ENCODE measurements around the gene DNAJC8.

DNA sequence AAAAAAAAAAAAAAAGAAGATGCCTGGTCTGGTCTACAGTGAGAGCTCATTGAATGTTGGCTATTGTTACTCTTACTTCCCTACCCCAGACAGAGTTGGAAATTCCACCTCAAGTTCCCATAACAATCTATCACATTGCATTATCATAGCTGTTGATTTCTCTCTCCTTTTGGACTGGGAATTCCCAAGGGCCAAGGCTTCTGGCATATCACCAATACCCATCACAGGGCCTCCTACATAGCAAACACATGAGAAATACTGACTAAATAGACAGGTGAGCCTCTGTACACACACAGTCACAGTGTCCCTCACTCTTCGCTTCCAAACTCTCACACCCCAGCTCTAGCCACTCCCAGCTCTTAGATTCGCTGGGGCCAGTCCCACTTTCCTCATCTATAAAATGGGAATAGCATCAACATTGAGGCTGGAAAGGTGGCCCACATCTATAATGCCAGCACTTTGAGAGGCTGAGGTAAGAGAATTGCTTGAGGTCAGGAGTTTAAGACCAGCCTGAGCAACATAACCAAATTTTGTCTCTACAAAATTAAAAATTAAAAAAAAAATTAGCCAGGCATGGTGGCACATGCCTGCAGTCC is 62.7 kb downstream of the DNAJC8 start:
- TF ChIP-seq, protein P1, sequence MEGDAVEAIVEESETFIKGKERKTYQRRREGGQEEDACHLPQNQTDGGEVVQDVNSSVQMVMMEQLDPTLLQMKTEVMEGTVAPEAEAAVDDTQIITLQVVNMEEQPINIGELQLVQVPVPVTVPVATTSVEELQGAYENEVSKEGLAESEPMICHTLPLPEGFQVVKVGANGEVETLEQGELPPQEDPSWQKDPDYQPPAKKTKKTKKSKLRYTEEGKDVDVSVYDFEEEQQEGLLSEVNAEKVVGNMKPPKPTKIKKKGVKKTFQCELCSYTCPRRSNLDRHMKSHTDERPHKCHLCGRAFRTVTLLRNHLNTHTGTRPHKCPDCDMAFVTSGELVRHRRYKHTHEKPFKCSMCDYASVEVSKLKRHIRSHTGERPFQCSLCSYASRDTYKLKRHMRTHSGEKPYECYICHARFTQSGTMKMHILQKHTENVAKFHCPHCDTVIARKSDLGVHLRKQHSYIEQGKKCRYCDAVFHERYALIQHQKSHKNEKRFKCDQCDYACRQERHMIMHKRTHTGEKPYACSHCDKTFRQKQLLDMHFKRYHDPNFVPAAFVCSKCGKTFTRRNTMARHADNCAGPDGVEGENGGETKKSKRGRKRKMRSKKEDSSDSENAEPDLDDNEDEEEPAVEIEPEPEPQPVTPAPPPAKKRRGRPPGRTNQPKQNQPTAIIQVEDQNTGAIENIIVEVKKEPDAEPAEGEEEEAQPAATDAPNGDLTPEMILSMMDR (conservative IDR thresholded peaks at IDR 0.05; ENCODE audit: low read depth, low read length): no peak
- TF ChIP-seq EZH2 (IDR thresholded peaks at IDR 0.05; ENCODE audit: borderline replicate concordance, low read depth, low read length, poor library complexity, severe bottlenecking): no peak
